ENCODE data around the gene UBE2Z.

GRCh38 chr17:48944515-48945260 is 36.5 kb downstream of the UBE2Z start, which contains the start of gene SNF8:
- peak in 1 of 4 experiments; percentile 21 for TF ChIP-seq CTCF (IDR thresholded peaks at IDR 0.05)
- TF ChIP-seq POLR2AphosphoS5 (IDR thresholded peaks at IDR 0.05), result peak; percentile 94

Measured in prostate gland (tissue), 2 donors.